HG02610 (cell line): Measurements from ENCODE around the gene SLC2A3.
"Not testable (repeated sequence)": the region's sequence is repeated elsewhere in the genome, so short reads cannot be mapped to it uniquely, and the experiment has no call there.

ENCODE experiments used
- ATAC-seq: cut with Tn5 transposase; IDR thresholded peaks from one replicate; pipeline ENCODE4 v1.9.1; 2021; ENCODE audit warnings: mild to moderate bottlenecking, moderate library complexity; ENCODE audit not compliant: unreplicated experiment

The SLC2A3 gene

DNA sequence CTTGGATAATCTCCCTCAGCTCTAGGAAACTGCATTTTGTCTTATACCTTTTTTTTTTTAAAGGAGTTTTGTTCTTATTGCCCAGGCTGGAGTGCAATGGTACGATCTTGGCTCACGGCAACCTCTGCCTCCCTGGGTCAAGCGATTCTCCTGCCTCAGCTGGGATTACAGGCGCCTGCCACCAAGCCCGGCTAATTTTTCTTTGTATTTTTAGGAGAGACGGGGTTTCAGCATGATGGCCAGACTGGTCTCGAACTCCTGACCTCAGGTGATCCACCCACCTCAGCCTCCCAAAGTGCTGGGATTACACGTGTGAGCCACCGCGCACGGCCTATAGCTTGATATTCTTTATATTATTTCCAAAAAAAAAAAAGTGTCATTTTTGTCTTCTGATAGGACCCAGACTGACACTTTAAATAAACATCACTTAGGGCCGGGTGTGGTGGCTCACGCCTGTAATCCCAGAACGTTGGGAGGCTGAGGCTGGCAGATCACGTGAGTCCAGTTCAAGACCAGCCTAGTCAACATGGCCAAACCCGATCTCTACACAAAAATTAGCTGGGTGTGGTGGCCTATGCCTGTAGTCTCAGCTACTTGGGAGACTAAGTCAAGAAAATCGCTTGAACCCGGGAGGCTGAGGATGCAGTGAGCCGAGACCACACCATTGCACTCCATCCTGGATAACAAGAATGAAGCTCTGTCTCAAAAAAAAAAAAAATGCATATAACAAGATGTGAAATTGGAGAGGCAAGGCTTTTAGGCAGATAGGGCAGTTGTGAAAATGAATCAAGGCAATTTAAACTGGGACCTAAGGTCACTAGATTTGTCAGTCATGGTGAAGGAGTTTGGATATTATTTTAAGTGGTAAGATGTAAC is 18.4 kb downstream of the SLC2A3 start:
- no peak for ATAC-seq

- no peak for ATAC-seq
Measured at GRCh38 chr12:7916936-7917335, 19.1 kb downstream of the SLC2A3 start.

GRCh38 chr12:7915661-7916403 is 20.2 kb downstream of the SLC2A3 start:
- ATAC-seq, result no peak

- ATAC-seq, result not testable (repeated sequence)
Measured at GRCh38 chr12:7910106-7910505, 25.9 kb downstream of the SLC2A3 start.

GRCh38 chr12:7907009-7907408 is 29.0 kb downstream of the SLC2A3 start:
- no peak for ATAC-seq

DNA sequence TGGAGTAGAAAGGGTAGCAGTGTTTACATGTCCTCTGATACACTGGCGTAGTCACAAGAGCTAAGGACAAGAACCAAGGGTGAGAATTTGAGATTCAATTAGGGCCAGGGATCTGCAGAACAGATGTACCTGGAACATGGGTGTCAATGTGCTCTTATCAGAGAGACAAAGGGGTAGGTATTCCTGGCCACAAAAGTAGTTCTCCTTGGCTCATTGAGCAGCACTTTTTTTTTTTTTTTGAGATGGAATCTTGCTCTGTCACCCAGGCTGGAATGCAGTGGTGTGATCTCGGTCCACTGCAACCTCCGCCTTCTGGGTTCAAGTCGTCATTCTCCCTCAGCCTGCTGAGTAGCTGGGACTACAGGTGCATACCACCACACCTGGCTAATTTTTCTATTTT is 29.7 kb downstream of the SLC2A3 start:
- ATAC-seq, result not testable (repeated sequence)

DNA sequence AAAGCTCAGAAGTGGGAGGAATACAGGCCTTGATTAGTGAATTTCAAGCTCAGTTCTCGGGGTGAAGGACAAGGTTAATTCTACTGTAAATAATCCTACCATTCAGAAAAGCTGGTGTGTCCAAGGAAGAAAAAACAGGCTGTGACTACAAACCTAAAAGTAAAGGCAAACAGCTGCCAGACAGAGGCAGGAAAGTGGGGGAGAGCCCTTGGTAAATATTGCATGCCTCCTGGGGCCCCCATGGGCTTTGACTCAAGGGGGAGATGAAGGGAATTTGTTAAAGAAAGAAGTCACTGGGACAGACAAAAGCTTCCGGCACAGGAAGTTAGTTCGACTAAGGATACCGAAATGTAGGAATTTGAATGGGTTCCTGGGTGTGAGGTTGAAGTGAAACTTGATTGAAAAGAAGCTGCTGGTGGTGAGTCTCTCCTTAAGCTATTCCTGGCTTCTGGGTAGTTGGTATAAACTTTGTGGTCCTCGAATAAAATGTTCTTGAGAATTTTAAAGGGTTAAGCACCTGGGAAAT is 30.3 kb downstream of the SLC2A3 start:
- ATAC-seq, result not testable (repeated sequence)

- no peak for ATAC-seq
Measured at GRCh38 chr12:7905071-7905470, 30.9 kb downstream of the SLC2A3 start.

DNA sequence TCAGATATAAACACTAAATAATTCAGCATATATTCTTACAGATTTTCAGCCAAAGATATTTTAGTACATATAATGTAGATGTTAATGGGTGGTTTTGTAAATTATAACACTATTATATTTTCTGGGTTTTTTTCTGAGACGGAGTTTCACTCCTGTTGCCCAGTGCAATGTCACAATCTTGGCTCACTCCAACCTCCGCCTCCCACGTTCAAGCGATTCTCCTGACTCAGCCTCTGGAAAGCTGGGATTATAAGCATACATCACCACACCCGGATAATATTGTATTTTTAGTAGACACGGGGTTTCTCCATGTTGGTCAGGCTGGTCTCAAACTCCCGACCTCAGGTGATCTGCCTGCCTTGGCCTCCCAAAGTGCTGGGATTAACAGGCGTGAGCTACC is 33.6 kb downstream of the SLC2A3 start:
- ATAC-seq, result not testable (repeated sequence)

DNA sequence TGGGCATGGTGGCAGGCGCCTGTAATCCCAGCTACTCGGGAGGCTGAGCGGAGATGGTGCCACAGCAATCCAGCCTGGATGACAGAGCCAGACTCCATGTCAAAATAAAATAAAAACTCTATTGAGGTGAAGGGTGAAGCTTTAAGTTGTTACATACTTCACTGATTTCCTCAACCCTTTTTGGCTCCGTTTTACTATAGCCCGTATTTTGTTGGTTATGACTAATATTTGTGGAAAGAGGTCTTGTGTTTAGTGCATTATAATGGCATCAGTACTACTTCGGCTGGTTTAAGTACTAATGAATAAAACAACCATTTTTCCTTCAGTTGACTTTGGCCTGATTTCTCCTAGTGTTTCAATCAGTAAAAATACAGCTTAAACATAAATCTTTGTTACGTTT is 36.2 kb downstream of the SLC2A3 start:
- ATAC-seq, result no peak

DNA sequence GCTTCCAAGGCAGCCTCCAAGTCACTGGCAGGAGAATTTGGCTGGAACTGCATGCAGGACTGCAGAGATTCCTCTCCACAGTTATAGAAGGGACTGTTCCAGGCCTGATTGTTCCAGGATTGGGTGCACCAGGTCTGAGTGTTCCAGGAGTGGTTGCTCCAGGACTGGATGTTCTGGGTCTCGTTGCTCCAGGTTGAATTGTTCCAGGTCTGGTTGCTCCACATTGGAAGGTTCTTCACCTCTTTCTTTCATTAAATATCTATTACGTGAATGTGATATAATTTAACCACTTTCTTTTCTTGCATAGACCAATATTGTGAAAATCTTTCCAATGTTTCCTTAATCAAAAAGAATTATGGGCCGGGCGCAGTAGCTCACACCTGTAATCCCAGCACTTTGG is 39.3 kb downstream of the SLC2A3 start:
- not testable (repeated sequence) for ATAC-seq

DNA sequence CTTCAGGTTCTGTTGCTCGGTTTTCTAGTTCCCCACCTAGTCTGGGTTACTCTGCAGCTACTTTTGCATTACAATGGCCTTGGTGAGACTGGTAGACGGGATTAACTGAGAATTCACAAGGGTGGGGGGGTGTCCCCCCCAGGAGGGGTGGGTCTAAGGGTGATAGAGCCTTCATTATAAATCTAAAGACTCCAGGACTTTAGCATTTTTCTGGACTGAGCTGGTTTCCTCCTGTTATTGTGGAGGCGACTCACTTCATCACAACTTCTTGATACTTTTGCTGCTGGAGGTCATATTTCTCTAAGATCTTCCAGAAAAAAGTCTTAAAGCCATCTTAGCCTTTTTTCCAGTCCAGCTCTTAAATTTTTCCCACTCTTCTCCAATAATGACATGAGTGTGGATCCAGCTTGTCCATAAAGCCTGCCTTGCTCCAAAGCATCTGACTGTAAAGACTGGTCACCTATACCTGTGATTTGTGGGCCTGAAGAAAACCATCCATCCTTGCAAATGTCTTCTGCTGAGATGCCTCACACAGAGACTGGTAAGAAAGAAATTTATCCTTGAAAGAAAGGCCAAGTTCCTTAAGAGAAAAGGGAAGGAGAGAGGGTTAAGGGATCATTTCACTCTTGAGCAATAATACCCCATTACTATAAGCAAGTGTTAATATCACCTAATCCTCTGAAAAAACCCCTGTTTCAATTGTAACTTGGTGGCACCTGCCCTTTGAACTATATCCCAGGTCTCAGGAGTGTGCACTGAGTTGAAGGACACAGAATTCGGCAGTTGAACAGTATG is 43.6 kb downstream of the SLC2A3 start:
- ATAC-seq, result no peak

DNA sequence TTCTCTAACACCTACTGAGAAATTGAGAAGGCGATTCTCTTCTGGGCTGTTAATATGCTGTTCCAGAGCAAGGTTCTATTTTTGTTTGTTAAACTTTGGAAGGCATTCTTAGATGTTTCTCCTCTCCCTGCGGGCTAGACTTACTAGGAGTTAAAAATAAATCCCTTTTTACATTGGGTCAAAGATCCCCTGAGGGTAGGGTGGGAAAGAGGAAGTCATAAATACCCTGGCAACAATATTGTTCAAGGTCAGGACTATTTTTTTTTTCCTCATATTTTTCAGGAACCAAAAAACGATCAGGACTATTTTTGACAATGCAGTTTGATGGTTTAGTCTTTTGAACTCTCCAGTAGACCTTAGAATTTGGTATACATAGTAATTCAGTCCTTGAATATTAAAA is 51.3 kb downstream of the SLC2A3 start:
- no peak for ATAC-seq

DNA sequence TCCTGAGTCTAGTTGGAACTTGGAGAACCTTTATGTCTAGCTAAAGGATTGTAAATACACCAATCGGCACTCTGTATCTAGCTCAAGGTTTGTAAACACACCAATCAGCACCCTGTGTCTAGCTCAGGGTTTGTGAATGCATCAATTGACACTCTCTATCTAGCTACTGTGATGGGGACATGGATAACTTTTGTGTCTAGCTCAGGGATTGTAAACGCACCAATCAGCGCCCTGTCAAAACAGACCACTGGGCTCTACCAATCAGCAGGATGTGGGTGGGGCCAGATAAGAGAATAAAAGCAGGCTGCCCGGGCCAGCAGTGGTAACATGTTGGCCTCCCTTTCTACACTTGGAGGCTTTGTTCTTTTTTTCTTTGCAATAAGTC is 54.3 kb downstream of the SLC2A3 start:
- not testable (repeated sequence) for ATAC-seq

- ATAC-seq, result not testable (repeated sequence)
Measured at GRCh38 chr12:7880952-7881735, 54.8 kb downstream of the SLC2A3 start.

GRCh38 chr12:7879246-7879645 is 56.7 kb downstream of the SLC2A3 start:
- ATAC-seq, result no peak

- ATAC-seq, result no peak
Measured at GRCh38 chr12:7877420-7877819, 58.6 kb downstream of the SLC2A3 start.

DNA sequence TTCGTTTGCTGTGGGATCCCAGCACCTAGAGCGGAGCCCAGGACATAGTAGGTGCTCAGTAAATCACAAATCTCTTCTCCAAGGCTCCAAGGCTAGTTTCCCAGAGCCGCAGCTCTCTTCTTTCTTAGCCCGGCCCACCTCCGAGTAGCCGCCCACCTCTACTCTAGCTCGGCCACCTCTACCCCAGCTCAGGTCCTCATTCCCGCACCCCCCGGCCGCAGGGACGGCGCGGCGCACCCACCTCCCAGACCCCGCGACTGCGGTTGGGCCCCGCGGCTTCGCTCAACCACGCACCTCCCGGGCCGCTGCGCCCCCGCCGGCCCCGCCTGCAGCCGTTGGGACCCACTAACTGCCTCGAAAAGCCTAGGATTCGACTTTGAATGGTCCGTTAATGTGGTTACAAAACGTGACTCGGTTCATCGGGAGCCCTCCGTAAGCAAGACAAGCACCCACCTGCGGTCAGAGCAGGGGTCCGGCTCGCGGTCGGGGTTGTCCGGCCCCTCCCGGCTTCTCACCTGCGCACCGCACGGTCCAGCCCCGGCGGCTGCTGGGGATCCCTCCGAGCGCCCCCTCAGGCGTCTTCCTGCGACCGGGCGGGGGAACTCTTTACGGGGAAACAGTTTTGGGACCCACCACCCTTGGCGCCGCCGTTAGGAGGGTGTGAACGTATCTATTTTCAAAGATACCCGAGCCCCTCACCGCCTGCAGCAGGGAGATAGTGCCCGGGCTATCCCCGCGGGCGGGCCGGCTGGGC is 63.2 kb downstream of the SLC2A3 start, which contains the start of gene SLC2A14:
SLC2A14 (minus strand) TSS at position 350 of the 754 bp plus-strand sequence. CDS start 3,035 bp downstream, outside the sequence.
- no peak for ATAC-seq

DNA sequence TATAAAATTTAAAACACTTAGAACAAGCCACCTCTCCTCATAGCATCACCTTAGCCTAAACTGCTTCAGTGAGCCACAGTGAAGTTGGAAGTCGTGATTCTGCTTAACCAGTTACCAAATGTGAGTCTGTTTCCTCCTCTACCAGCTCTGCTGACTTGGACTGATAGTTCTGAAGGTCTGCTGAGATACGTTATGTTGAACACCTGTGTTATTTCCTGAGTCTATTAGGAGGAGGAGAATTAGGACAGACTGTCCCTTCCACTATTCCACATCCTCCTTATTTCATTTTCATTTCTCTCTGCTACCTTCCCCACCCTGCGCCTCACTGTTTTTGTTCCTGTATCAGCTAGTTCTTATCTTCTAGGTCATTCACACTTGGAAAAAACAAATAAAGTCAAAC is 65.7 kb downstream of the SLC2A3 start:
- no peak for ATAC-seq
